Measurements from ENCODE around the gene KIF5C.

GRCh38 chr2:148826791-148827190 lies 48.2 kb upstream of the KIF5C start:
- TF ChIP-seq CTCF (conservative IDR thresholded peaks at IDR 0.05; ENCODE audit: low read length) (no peak), EZH2phosphoT487 (IDR thresholded peaks at IDR 0.05; ENCODE audit: borderline replicate concordance) (no peak)
